IMR-90 (cell line): Measurements from ENCODE around the gene NUTM2F. TPM values are rescaled to one million over a fixed set of nuclear protein-coding genes. Genes with fewer than 3 reads are reported as not detected.
"Not testable (repeated sequence)": the region's sequence is repeated elsewhere in the genome, so short reads cannot be mapped to it uniquely, and the experiment has no call there.

Experiments
- ATAC-seq: fragments of 200-7000 bp; cut with Tn5 transposase; 2 replicates; pipeline ENCODE4 v1.9.1; 2020; ENCODE audit warnings: low read depth, mild to moderate bottlenecking, moderate library complexity
- Bru-seq: library from RNA; stranded (reverse); fragments of 400-500 nt; gene quantifications from one replicate; lab custom pipeline; 2021; lab: Mats Ljungman, UMichigan
- BruChase-seq, 2 experiments: library from RNA; stranded (reverse); fragments of 400-500 nt; gene quantifications; one replicate each; lab custom pipeline; 2021; lab: Mats Ljungman, UMichigan
- BruUV-seq: library from RNA; stranded (reverse); fragments of 400-500 nt; replicated peaks from 2 replicates; lab custom pipeline; 2021; lab: Mats Ljungman, UMichigan
- CTCF ChIA-PET: fragments of 300-600 bp; formaldehyde crosslinking; extraction: SDS; loops from one replicate; lab custom pipeline; 2021; ENCODE audit warnings: antibody characterized with exemption; lab: Yijun Ruan, JAX
- POLR2A ChIA-PET: fragments of 300-600 bp; sonication (Branson Sonifier 250); formaldehyde crosslinking; loops from one replicate; lab custom pipeline; 2022; ENCODE audit warnings: antibody characterized with exemption; ENCODE audit not compliant: unreplicated experiment; lab: Charles Lee
- DNase-seq: peaks from one replicate; pipeline ENCODE4 v3.0.0; 2013
- H2AFZ ChIP-seq: replicated peaks from 2 replicates; pipeline ENCODE3; 2013; ENCODE audit warnings: low read length, mild to moderate bottlenecking; ENCODE audit not compliant: poor library complexity
- H2AK5ac ChIP-seq: 2 replicates; pipeline ENCODE4 v1.6.1; 2013; ENCODE audit warnings: low read depth, low read length, inconsistent platforms
- H2AK9ac ChIP-seq: replicated peaks from 2 replicates; pipeline ENCODE3; 2013; ENCODE audit warnings: mild to moderate bottlenecking, low read depth, low read length, moderate library complexity; ENCODE audit not compliant: poor library complexity
- H2BK120ac ChIP-seq: 2 replicates; pipeline ENCODE4 v1.6.1; 2013; ENCODE audit warnings: low read depth, low read length, inconsistent platforms
- H2BK15ac ChIP-seq: 3 replicates; pipeline ENCODE4 v1.6.1; 2013; ENCODE audit warnings: low read depth, low read length, inconsistent platforms
- H2BK20ac ChIP-seq: 2 replicates; pipeline ENCODE4 v1.6.1; 2013; ENCODE audit warnings: low read depth, mild to moderate bottlenecking, inconsistent platforms, low read length, moderate library complexity
- H2BK5ac ChIP-seq: 2 replicates; pipeline ENCODE4 v1.6.1; 2013; ENCODE audit warnings: mild to moderate bottlenecking, low read depth, low read length, inconsistent platforms; ENCODE audit not compliant: poor library complexity, severe bottlenecking
- H3K14ac ChIP-seq: replicated peaks from 2 replicates; pipeline ENCODE4 v1.6.1; 2013; ENCODE audit warnings: low read depth, low read length, inconsistent platforms
- H3K18ac ChIP-seq: 2 replicates; pipeline ENCODE4 v1.6.1; 2013; ENCODE audit warnings: low read depth, low read length, control low read depth
- H3K23ac ChIP-seq: 2 replicates; pipeline ENCODE4 v1.6.1; 2013; ENCODE audit warnings: low read depth, low read length, inconsistent platforms
- H3K27ac ChIP-seq: 2 replicates; pipeline ENCODE4 v1.5.1; 2013; ENCODE audit warnings: mild to moderate bottlenecking, control low read depth, low read length; ENCODE audit not compliant: insufficient read depth
- H3K27me3 ChIP-seq: 2 replicates; pipeline ENCODE4 v1.6.1; 2013; ENCODE audit warnings: low read length; ENCODE audit not compliant: control insufficient read depth, insufficient read depth
- H3K36me3 ChIP-seq: 2 replicates; pipeline ENCODE4 v1.6.1; 2013; ENCODE audit warnings: low read length, mixed read lengths; ENCODE audit not compliant: control insufficient read depth, insufficient read depth
- H3K4ac ChIP-seq: 2 replicates; pipeline ENCODE4 v1.6.1; 2013; ENCODE audit warnings: low read depth, low read length, inconsistent platforms
- H3K4me1 ChIP-seq: 2 replicates; pipeline ENCODE4 v1.6.1; 2013; ENCODE audit warnings: low read length, mixed read lengths; ENCODE audit not compliant: control insufficient read depth, insufficient read depth
- H3K4me2 ChIP-seq: 2 replicates; pipeline ENCODE4 v1.6.1; 2013; ENCODE audit warnings: low read depth, mild to moderate bottlenecking, control low read depth, low read length, moderate library complexity
- H3K4me3 ChIP-seq: 2 replicates; pipeline ENCODE4 v1.5.1; 2013; ENCODE audit warnings: low read depth, mild to moderate bottlenecking, control low read depth, low read length, moderate library complexity; ENCODE audit not compliant: insufficient read depth
- H3K56ac ChIP-seq: 2 replicates; pipeline ENCODE4 v1.6.1; 2013; ENCODE audit warnings: low read length, inconsistent platforms; ENCODE audit not compliant: insufficient read depth; ENCODE audit errors: extremely low read depth
- H3K79me1 ChIP-seq, 2 experiments: 2 replicates each; pipeline ENCODE4 v1.6.1; 2013; ENCODE audit warnings: low read length in 2 of 2, inconsistent platforms in 1 of 2, low read depth in 1 of 2
- H3K9ac ChIP-seq: 2 replicates; pipeline ENCODE4 v1.6.1; 2013; ENCODE audit warnings: low read depth, low read length, control low read depth
- H3K9me1 ChIP-seq: 2 replicates; pipeline ENCODE4 v1.6.1; 2013; ENCODE audit warnings: low read length, inconsistent platforms; ENCODE audit not compliant: insufficient read depth
- H3K9me3 ChIP-seq: 2 replicates; pipeline ENCODE4 v1.6.1; 2013; ENCODE audit warnings: low read length; ENCODE audit not compliant: control insufficient read depth, insufficient read depth
- H4K20me1 ChIP-seq: 2 replicates; pipeline ENCODE4 v1.6.1; 2013; ENCODE audit warnings: low read length, inconsistent platforms; ENCODE audit not compliant: insufficient read depth
- H4K5ac ChIP-seq: 2 replicates; pipeline ENCODE4 v1.6.1; 2013; ENCODE audit warnings: mild to moderate bottlenecking, low read depth, low read length, control low read depth
- H4K8ac ChIP-seq, 2 experiments: 2 replicates each; pipeline ENCODE4 v1.6.1; 2013; ENCODE audit warnings: low read depth in 2 of 2, low read length in 2 of 2, control low read depth in 1 of 2, inconsistent platforms in 1 of 2
- H4K91ac ChIP-seq: 2 replicates; pipeline ENCODE4 v1.6.1; 2013; ENCODE audit warnings: low read depth, low read length, inconsistent platforms; ENCODE audit not compliant: insufficient read depth
- WGBS, 2 experiments: methylation state at CpG; one replicate each; pipeline versions ENCODE4 v1.1.5 to v1.1.7; 2013; ENCODE audit warnings: missing lambda C conversion rate in 2 of 2; ENCODE audit not compliant: insufficient read length in 1 of 2; ENCODE audit errors: extremely low coverage in 2 of 2; 5-methylcytosine and 5-hydroxymethylcytosine counted together
- dilution Hi-C: fragments of 300-500 bp; cut with HindIII; formaldehyde crosslinking; loops from one replicate; pipeline ENCODE4 v1.14.3; 2018; ENCODE audit warnings: low sequenced_read_pairs; ENCODE audit not compliant: unreplicated experiment
- in situ Hi-C: fragments of 300-500 bp; cut with MboI; formaldehyde crosslinking; loops from 3 replicates; pipeline ENCODE4 v1.14.3; 2019; ENCODE audit warnings: low sequenced_read_pairs, inconsistent platforms, mixed read lengths
- intact Hi-C: fragments of 100-400 bp; cut with micrococcal nuclease; formaldehyde crosslinking; loops from 2 replicates; pipeline ENCODE4 v1.10.0; 2022
- long read RNA-seq: library from polyadenylated mRNA; unstranded; transcript quantifications from one replicate; pipeline ENCODE4 v2.0.0, GENCODE V29; 2021; ENCODE audit not compliant: unreplicated experiment
- polyA plus RNA-seq, 3 experiments: library from polyadenylated mRNA; depleted of rRNA; stranded (reverse); fragments of >200 nt; gene quantifications; 2 replicates each; pipeline ENCODE4 v1.2.3, GENCODE V29; 2012; ENCODE audit warnings: low replicate concordance in 1 of 3
- total RNA-seq: library from RNA; depleted of rRNA; stranded (reverse); fragments of >200 nt; gene quantifications from 2 replicates; pipeline ENCODE4 v1.2.3, GENCODE V29; 2012; rRNA removed

Gene NUTM2F
- not detected in 2 replicates for total RNA-seq
- polyA plus RNA-seq (2012; rRNA removed), result not detected in 2 replicates
- not detected in 2 replicates for polyA plus RNA-seq (2012; cell fraction: cytosol; rRNA removed)
- polyA plus RNA-seq (2012; cell fraction: nucleus; rRNA removed; ENCODE audit: low replicate concordance), result not detected in 2 replicates
- not detected for Bru-seq, nascent RNA
- BruChase-seq, experiment 1, labeled RNA remaining after a 6-hour chase, result not detected
- not detected for BruChase-seq, experiment 2, labeled RNA remaining after a 2-hour chase
- long read RNA-seq, result 0 reads

GRCh38 chr9:94328544-94328943 is at the start of gene NUTM2F:
TSS of gene NUTM2F (minus strand) at chr9:94328644. CDS start at chr9:94328623, 21 bp downstream.
- H3K4me2 ChIP-seq, H3K9ac ChIP-seq, H3K9me1 ChIP-seq, H3K36me3 ChIP-seq, dilution Hi-C loops, H4K91ac ChIP-seq, in situ Hi-C loops, H3K27me3 ChIP-seq, H2BK120ac ChIP-seq, H3K4ac ChIP-seq, intact Hi-C loops, H4K8ac ChIP-seq, DNase-seq, BruUV-seq, H2AK5ac ChIP-seq, H3K9me3 ChIP-seq, H2BK5ac ChIP-seq, H2BK20ac ChIP-seq, ATAC-seq, H3K14ac ChIP-seq, H3K79me1 ChIP-seq, POLR2A ChIA-PET, H3K27ac ChIP-seq, H3K56ac ChIP-seq, CTCF ChIA-PET, H3K18ac ChIP-seq, H3K4me3 ChIP-seq, H2BK15ac ChIP-seq, H2AK9ac ChIP-seq, H4K5ac ChIP-seq, H4K20me1 ChIP-seq, H3K23ac ChIP-seq, H2AFZ ChIP-seq, H3K4me1 ChIP-seq: not testable (repeated sequence)
- WGBS, 2 experiments, result no CpG with 5 or more reads among the region's 5 CpGs

GRCh38 chr9:94375197-94375596 is 46.8 kb upstream of the NUTM2F start:
- H2BK5ac ChIP-seq, intact Hi-C loops, BruUV-seq, H2BK20ac ChIP-seq, POLR2A ChIA-PET, H3K4ac ChIP-seq, H3K9me3 ChIP-seq, in situ Hi-C loops, H3K23ac ChIP-seq, H4K91ac ChIP-seq, H3K27me3 ChIP-seq, CTCF ChIA-PET, H2AFZ ChIP-seq, H4K5ac ChIP-seq, H3K18ac ChIP-seq, H3K4me1 ChIP-seq, H3K79me1 ChIP-seq, H3K14ac ChIP-seq, dilution Hi-C loops, H3K9me1 ChIP-seq, H3K36me3 ChIP-seq, H4K20me1 ChIP-seq, H2AK5ac ChIP-seq, H2AK9ac ChIP-seq, H2BK15ac ChIP-seq, H2BK120ac ChIP-seq: not testable (repeated sequence)
- WGBS, 2 experiments, result no CpG with 5 or more reads among the region's 19 CpGs
- Histone ChIP-seq H3K27ac (peak overlapping the region; percentile 20; the same call in 1 of the 2 replicates), H3K9ac (peak overlapping the region; percentile 68), H3K4me2 (peak overlapping the region; percentile 86), H3K56ac (0 out of 2 replicates have a peak overlapping the region, but pooled peaks have one; percentile 72), H3K4me3 (peak overlapping the region; percentile 81), H4K8ac (0 out of 4 replicates have a peak overlapping the region, but pooled peaks of 1 of the 2 experiments have one; percentile 46)
- ATAC-seq (peak; percentile 62), DNase-seq (peak; percentile 11)
